ENCODE data around the gene PLOD3.

DNA sequence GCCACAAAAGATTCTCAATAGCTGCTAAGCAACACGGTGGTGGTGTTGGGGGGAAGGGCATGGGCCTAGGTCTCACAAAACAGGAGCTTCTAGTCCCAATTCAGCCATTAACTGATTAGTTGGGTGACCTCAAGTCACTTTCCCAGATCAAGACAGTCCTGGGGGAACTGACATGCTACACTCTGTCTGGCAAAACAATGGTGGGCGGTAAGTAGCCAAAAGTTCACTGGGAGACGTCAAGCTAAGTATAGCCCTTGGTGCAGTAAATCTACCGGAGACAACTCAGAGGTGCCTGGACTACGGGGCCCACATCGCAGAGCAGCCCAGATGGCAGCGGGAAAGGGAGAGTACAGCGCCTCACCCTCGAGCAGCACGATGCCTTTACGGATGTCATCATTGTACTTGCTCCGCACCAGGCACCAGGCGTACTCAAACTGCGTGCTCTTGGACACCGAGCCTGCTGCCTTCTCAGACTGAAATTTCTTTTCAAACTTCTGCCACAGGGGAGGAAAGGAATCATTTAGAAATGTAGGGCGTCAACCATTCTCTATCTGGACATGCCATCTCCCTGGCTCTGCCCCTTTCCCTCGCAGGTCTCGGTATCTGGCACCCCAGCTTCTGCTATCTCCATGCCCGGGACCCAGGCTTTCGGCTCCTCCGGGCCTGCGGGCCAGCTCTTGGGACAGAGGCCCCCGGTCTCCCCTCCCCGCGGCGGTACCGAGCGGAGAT, 26.4 kb upstream of the PLOD3 start:
- TF ChIP-seq CTCF (IDR thresholded peaks at IDR 0.05) (no peak), EZH2 (IDR thresholded peaks at IDR 0.05; ENCODE audit: borderline replicate concordance, insufficient read depth, low read depth, low read length, poor library complexity, severe bottlenecking) (no peak)

Measured in B cell (primary cell).